ENCODE results near the gene CHST6.

DNA sequence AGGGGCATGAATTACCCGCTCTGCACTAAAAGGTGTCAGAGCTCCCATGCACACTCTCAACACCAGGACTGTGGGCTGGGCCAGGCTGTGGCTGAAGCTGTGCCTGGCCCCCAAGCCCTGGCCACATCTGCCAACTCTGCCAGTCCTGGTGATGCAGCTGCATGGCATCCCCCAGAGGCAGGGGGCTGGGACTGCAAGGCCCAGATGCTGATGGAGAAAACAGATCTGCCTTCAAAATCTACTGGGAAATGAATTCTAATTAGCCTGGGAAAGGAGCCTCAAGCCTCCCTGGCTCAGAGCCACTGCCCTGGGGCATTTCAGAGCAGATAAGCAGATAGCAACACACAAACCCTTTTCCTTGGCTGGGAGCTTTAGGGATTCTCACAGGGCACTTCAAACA is 3.4 kb downstream of the CHST6 start:
- TF ChIP-seq, protein P1, sequence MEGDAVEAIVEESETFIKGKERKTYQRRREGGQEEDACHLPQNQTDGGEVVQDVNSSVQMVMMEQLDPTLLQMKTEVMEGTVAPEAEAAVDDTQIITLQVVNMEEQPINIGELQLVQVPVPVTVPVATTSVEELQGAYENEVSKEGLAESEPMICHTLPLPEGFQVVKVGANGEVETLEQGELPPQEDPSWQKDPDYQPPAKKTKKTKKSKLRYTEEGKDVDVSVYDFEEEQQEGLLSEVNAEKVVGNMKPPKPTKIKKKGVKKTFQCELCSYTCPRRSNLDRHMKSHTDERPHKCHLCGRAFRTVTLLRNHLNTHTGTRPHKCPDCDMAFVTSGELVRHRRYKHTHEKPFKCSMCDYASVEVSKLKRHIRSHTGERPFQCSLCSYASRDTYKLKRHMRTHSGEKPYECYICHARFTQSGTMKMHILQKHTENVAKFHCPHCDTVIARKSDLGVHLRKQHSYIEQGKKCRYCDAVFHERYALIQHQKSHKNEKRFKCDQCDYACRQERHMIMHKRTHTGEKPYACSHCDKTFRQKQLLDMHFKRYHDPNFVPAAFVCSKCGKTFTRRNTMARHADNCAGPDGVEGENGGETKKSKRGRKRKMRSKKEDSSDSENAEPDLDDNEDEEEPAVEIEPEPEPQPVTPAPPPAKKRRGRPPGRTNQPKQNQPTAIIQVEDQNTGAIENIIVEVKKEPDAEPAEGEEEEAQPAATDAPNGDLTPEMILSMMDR (IDR thresholded peaks at IDR 0.05): no peak
- TF ChIP-seq POLR2A (IDR thresholded peaks at IDR 0.05): no peak
